ENCODE results near the gene STK32B. TPM values are rescaled to one million over a fixed set of nuclear protein-coding genes. Genes with fewer than 3 reads are reported as not detected.

STK32B gene
- total RNA-seq, 4 donors from 2014 or later, result 0.39 to 2.7 (median 2.4) TPM

GRCh38 chr4:5409972-5410618 lies 358.8 kb downstream of the STK32B start:
- no peak for TF ChIP-seq EP300 (IDR thresholded peaks at IDR 0.05)
- no peak for TF ChIP-seq CTCF (IDR thresholded peaks at IDR 0.05)
- TF ChIP-seq POLR2A (IDR thresholded peaks at IDR 0.05), result no peak
- H3K9me3 ChIP-seq, result peaks cover 0 to 15% (median 0%) of the 10 kb centered on the region in 4 donors
- H3K4me1 ChIP-seq, result no peaks in the 10 kb centered on the region
- no peak for DNase-seq (ENCODE audit: low spot score in 2 of 2)
- no peaks in the 10 kb centered on the region for H3K27me3 ChIP-seq
- no peak overlapping the region for H3K27ac ChIP-seq
- 50 to 58% methylated on average over 6 of the region's 6 CpGs for WGBS, 2 donors
- no peak overlapping the region for H3K4me3 ChIP-seq
- H3K36me3 ChIP-seq, result no peaks in the 10 kb centered on the region

- 66 to 82% methylated on average over 4 of the region's 4 CpGs for WGBS, 2 donors
- Histone ChIP-seq H3K27me3 (no peaks in the 10 kb centered on the region), H3K9me3 (peaks cover 0 to 15% (median 0%) of the 10 kb centered on the region in 4 donors), H3K27ac (no peak overlapping the region), H3K4me1 (no peaks in the 10 kb centered on the region), H3K36me3 (peaks cover 0 to 4% (median 0%) of the 10 kb centered on the region in 3 donors), H3K4me3 (no peak overlapping the region)
- no peak for TF ChIP-seq EP300 (IDR thresholded peaks at IDR 0.05)
- TF ChIP-seq CTCF (IDR thresholded peaks at IDR 0.05), result no peak
- TF ChIP-seq POLR2A (IDR thresholded peaks at IDR 0.05), result no peak
- no peak for DNase-seq (ENCODE audit: low spot score in 2 of 2)
Measured at GRCh38 chr4:5412296-5412695, 361.0 kb downstream of the STK32B start.

- H3K4me3 ChIP-seq, result no peak overlapping the region
- no peaks in the 10 kb centered on the region for H3K27me3 ChIP-seq
- no peak overlapping the region for H3K27ac ChIP-seq
- no peaks in the 10 kb centered on the region for H3K4me1 ChIP-seq
- WGBS, 2 donors, result 90 to 94% methylated on average over 1 of the region's 1 CpG
- H3K36me3 ChIP-seq, result peaks cover 0 to 7% (median 0%) of the 10 kb centered on the region in 3 donors
- TF ChIP-seq EP300 (IDR thresholded peaks at IDR 0.05) (no peak), POLR2A (IDR thresholded peaks at IDR 0.05) (no peak), CTCF (IDR thresholded peaks at IDR 0.05) (no peak)
- peaks cover 0 to 19% (median 0%) of the 10 kb centered on the region in 4 donors for H3K9me3 ChIP-seq
- no peak for DNase-seq (ENCODE audit: low spot score in 2 of 2)
Measured at GRCh38 chr4:5412751-5413150, 361.5 kb downstream of the STK32B start.

DNA sequence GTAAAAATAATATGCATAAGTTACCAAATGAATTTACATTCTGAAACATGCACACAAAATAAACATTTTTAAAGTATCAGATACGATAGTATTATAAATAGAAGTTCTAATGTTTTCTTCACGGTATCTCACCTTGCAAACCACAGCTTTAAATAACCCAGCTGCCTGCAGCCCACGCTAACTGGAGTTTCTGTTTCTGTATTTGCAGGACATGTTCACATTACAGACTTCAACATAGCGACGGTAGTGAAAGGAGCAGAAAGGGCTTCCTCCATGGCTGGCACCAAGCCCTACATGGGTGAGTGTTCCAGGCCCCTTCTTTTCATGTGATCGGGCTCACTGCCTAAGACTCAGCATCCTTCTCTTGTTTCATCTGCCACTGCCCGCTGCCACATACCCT lies 365.4 kb downstream of the STK32B start:
- peaks cover 0 to 22% (median 0%) of the 10 kb centered on the region in 4 donors for H3K9me3 ChIP-seq
- WGBS, 2 donors, result 84 to 93% methylated on average over 7 of the region's 7 CpGs
- DNase-seq (ENCODE audit: low spot score in 2 of 2), result no peak
- no peak overlapping the region for H3K4me3 ChIP-seq
- TF ChIP-seq CTCF (IDR thresholded peaks at IDR 0.05), result no peak
- no peak overlapping the region for H3K27ac ChIP-seq
- H3K4me1 ChIP-seq, result no peaks in the 10 kb centered on the region
- H3K27me3 ChIP-seq, result no peaks in the 10 kb centered on the region
- H3K36me3 ChIP-seq, result peaks cover 0 to 16% (median 0%) of the 10 kb centered on the region in 3 donors

DNA sequence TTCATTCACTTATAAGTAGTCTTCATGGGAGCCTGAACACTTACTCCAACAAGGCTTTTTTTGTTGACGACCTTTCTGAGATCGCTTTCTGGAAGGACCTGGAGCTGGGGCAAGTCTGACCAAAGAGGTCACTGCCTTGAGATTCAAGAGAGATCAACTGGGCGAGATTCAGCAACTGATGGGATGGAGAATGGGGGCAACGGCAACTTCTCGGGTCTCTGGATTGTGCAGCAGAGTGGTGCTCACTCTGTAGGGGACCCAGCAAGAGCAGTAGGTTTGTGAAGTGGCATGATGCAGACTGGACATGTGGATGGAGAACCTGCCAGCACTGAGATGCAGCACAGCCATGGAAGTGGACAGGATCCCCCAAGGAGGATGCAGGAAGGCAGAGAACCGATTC lies 369.0 kb downstream of the STK32B start:
- Histone ChIP-seq H3K27ac (no peak overlapping the region), H3K4me1 (no peaks in the 10 kb centered on the region), H3K4me3 (no peak overlapping the region), H3K27me3 (no peaks in the 10 kb centered on the region), H3K36me3 (peaks cover 0 to 16% (median 0%) of the 10 kb centered on the region in 3 donors), H3K9me3 (peaks cover 0 to 22% (median 0%) of the 10 kb centered on the region in 4 donors)
- 80 to 89% methylated on average over 6 of the region's 6 CpGs for WGBS, 2 donors
- DNase-seq (ENCODE audit: low spot score in 2 of 2), result no peak
- TF ChIP-seq EP300 (IDR thresholded peaks at IDR 0.05) (no peak), CTCF (IDR thresholded peaks at IDR 0.05) (no peak), POLR2A (IDR thresholded peaks at IDR 0.05) (no peak)
